LNCAP (cell line): ENCODE measurements around the gene ANKRD9.

Experiments used
- TF ChIP-seq, protein P1 (sequence below): fragments of 450-650 bp; IDR thresholded peaks from 2 replicates; pipeline ENCODE4 v1.5.1; 2017; ENCODE audit warnings: mild to moderate bottlenecking

Gene ANKRD9

DNA sequence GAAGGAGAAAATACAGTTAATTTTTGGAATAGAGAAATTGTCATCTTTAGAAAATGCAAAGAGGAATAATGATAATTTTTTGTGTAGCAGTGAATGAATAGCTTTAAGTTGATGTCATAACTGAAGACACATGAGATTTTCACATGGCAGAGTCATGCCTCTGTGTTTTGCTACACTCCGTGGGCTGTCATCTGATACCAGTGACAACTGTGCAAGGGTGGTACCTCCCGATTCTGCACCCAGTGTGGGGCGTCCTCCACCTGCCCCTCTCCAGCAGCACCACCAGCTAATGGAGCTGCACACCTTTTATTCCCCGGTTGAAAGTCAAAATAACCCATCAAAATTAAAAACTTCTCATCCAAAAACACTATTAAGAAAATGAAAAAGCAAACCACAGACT lies 47.2 kb downstream of the ANKRD9 start:
- TF ChIP-seq, protein P1, sequence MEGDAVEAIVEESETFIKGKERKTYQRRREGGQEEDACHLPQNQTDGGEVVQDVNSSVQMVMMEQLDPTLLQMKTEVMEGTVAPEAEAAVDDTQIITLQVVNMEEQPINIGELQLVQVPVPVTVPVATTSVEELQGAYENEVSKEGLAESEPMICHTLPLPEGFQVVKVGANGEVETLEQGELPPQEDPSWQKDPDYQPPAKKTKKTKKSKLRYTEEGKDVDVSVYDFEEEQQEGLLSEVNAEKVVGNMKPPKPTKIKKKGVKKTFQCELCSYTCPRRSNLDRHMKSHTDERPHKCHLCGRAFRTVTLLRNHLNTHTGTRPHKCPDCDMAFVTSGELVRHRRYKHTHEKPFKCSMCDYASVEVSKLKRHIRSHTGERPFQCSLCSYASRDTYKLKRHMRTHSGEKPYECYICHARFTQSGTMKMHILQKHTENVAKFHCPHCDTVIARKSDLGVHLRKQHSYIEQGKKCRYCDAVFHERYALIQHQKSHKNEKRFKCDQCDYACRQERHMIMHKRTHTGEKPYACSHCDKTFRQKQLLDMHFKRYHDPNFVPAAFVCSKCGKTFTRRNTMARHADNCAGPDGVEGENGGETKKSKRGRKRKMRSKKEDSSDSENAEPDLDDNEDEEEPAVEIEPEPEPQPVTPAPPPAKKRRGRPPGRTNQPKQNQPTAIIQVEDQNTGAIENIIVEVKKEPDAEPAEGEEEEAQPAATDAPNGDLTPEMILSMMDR: no peak

DNA sequence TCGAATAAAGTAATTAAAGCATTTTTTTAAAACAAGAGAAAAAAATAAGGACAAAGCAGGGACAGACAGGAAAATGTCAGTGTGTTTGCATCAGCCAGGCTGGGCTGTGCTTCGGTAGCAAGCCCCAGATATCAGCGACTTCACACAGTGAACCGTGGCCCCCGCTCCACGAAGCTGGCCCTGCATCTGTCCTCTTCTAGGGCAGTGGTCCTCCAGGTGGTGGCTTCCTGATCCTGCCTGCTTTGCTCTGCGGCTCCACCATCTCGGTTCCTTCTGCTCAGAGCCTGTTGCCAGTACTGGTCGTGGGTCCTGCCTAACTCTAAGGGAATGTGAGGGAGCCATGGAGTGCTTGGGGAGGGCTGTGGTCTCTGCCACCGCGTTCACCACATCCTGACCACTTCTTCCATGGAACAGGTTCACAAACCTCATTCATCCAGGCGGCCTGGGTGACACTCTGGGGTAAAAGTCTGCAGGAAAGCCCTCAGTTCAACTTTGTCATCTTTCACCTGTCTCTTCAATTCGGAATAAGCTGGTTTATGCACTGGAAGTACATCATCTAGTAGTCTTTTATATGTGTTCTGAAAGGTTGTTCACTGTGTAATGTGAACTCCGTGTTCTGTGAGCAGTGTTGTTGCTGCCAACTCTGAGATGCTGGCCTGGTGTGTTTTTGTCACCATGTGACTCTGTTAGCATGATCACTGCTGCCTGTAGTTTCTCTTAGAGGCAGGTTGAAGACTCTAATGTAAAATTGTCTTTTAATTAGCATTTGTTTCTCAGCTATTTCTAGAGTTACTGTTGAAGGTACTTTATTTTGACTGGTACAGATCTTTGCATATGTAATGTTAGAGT lies 47.9 kb downstream of the ANKRD9 start:
- TF ChIP-seq, protein P1: no peak

DNA sequence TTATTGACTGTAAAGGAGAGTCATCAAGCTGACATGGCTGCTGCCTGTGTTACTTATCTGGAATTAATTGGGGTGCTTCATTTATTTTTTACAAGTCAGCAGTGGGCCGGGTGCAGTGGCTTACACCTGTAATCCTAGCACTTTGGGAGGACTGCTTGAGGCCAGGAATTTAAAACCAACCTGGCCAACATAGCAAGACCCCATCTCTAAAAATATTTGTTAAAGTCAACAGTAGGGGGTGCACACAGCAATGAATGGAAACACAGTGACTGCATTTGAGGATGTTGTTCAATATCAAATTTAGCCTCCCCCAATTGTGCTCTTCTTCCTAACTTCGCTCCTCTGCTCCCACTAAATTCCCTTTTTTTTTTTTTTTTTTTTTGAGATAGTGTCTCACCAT lies 52.1 kb downstream of the ANKRD9 start:
- TF ChIP-seq, protein P1: no peak

DNA sequence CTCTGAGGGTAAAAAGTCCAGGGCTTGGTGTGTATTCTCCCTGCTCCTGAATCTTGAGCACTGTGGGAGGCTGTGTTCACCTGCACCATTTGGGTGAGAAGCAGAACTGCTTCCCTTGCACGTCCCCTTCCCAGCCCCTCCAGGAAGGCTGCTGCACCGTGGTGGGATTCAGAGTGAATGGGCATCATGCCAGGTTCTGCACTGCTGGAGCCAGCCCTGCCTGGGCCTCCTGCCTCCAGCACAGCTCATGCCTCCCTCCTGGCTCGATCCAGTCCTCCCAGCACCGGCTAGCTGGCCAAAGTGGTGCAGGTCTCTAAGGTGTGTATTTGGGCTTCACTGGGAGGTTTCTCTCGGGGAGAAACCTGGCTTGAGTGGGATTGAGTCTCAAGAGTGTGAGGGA lies 54.9 kb downstream of the ANKRD9 start:
- TF ChIP-seq, protein P1: no peak

DNA sequence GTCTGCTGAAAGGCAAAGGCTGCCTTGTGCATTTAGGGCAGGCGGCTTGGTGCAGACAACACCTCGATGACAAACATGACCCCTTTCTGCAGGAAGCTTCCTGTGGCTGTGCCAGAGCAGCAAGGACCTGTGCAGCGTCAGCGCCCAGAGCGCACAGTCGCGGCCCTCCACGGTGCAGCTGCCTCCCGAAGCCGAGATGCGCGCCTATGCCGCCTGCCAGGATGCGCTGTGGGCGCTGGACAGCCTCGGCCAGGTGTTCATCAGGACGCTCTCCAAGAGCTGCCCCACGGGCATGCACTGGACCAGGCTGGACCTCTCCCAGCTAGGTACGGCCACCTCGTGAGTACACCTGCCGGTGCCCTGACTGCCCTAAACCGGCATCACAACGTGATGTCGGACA lies 57.3 kb downstream of the ANKRD9 start:
- TF ChIP-seq, protein P1: no peak
